ENCODE data around the gene CCM2.

The CCM2 gene

GRCh38 chr7:45000093-45001032, at the start of gene CCM2:
TSS of gene CCM2 (plus strand) at chr7:45000201. CDS start at chr7:45000334, 133 bp downstream.
- DNase-seq (ENCODE audit: low read depth): no peak

- no peak for DNase-seq (ENCODE audit: low read depth)
Measured at GRCh38 chr7:44953156-44953555, 46.8 kb upstream of the CCM2 start.

- DNase-seq (ENCODE audit: low read depth): no peak
Measured at GRCh38 chr7:44955733-44956132, 44.3 kb upstream of the CCM2 start.

GRCh38 chr7:44956157-44956766, 43.7 kb upstream of the CCM2 start:
- no peak for DNase-seq (ENCODE audit: low read depth)

- DNase-seq (ENCODE audit: low read depth): no peak
Measured at GRCh38 chr7:44958645-44959344, 41.2 kb upstream of the CCM2 start.

GRCh38 chr7:44959433-44959951, 40.5 kb upstream of the CCM2 start:
- DNase-seq (ENCODE audit: low read depth): no peak

GRCh38 chr7:44960011-44960580, 39.9 kb upstream of the CCM2 start:
- DNase-seq (ENCODE audit: low read depth): no peak

- DNase-seq (ENCODE audit: low read depth): no peak
Measured at GRCh38 chr7:44961844-44962482, 38.0 kb upstream of the CCM2 start.

GRCh38 chr7:44962483-44963251, 37.3 kb upstream of the CCM2 start:
- DNase-seq (ENCODE audit: low read depth): no peak

GRCh38 chr7:44963364-44964290, 36.4 kb upstream of the CCM2 start:
- no peak for DNase-seq (ENCODE audit: low read depth)

GRCh38 chr7:44964384-44964830, 35.6 kb upstream of the CCM2 start:
- no peak for DNase-seq (ENCODE audit: low read depth)

- DNase-seq (ENCODE audit: low read depth): no peak
Measured at GRCh38 chr7:44964831-44965440, 35.1 kb upstream of the CCM2 start.

GRCh38 chr7:44965441-44965903, 34.5 kb upstream of the CCM2 start:
- no peak for DNase-seq (ENCODE audit: low read depth)

GRCh38 chr7:44965937-44966730, 33.9 kb upstream of the CCM2 start:
- DNase-seq (ENCODE audit: low read depth): no peak

- no peak for DNase-seq (ENCODE audit: low read depth)
Measured at GRCh38 chr7:44966731-44967538, 33.1 kb upstream of the CCM2 start.

- no peak for DNase-seq (ENCODE audit: low read depth)
Measured at GRCh38 chr7:44967571-44968446, 32.2 kb upstream of the CCM2 start.
